IPS-18c (cell line): ENCODE data around the gene PCCB.
A peak's percentile ranks its signal among the peaks of the same experiment; 100 is the strongest.
"Not testable (repeated sequence)": the region's sequence is repeated elsewhere in the genome, so short reads cannot be mapped to it uniquely, and the experiment has no call there.

Experiments
- H3K4me3 ChIP-seq: 2 replicates; pipeline ENCODE4 v1.7.0; 2013; ENCODE audit warnings: low read depth, mild to moderate bottlenecking, low read length, moderate library complexity; ENCODE audit not compliant: insufficient read depth
- H3K9me3 ChIP-seq: one replicate; pipeline ENCODE4 v1.6.1; 2013; ENCODE audit warnings: mild to moderate bottlenecking, low read length, moderate library complexity; ENCODE audit not compliant: control insufficient read depth, insufficient read depth

PCCB gene

GRCh38 chr3:136251511-136251910, 1.4 kb downstream of the PCCB start:
- peaks cover 2% of the 10 kb centered on the region for H3K9me3 ChIP-seq

DNA sequence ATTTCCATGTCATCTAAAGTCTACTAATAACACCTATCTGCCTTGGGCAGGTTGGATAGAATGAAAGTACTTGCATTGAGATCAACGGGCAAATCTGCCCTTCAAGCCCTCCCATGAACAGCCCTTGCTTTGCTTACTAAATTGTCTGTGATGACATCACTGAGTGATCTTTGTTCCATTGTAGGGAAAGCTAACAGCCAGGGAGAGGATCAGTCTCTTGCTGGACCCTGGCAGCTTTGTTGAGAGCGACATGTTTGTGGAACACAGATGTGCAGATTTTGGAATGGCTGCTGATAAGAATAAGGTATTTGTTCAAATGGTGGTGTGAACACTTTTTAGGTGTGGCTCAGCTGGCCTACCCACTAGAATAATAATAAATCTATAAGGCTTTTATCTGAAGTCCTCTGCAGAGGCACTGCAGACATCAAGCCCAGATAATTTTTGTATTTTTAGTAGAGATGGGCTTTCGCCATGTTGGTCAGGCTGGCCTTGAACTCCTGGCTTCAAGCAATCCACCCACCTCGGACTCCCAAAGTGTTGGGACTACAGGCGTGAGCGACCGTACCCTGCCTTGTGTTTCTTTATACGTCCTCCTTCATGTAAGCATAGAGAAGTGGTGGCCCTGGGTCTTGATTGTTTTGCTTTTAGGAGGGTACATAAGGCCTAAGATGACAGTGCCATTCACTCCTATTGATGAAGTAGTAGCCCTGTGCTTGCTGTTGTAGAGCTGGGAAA, 5.7 kb downstream of the PCCB start:
- H3K9me3 ChIP-seq = peaks cover 2% of the 10 kb centered on the region
- H3K4me3 ChIP-seq = no peak overlapping the region

More at GRCh38 chr3:136251511-136251910, 1.4 kb downstream of the PCCB start:
- 0 out of 2 replicates have a peak overlapping the region, but pooled peaks have one; percentile 75 for H3K4me3 ChIP-seq

GRCh38 chr3:136258199-136258598, 8.1 kb downstream of the PCCB start:
- no peak overlapping the region for H3K4me3 ChIP-seq
- H3K9me3 ChIP-seq = peaks cover 2% of the 10 kb centered on the region

DNA sequence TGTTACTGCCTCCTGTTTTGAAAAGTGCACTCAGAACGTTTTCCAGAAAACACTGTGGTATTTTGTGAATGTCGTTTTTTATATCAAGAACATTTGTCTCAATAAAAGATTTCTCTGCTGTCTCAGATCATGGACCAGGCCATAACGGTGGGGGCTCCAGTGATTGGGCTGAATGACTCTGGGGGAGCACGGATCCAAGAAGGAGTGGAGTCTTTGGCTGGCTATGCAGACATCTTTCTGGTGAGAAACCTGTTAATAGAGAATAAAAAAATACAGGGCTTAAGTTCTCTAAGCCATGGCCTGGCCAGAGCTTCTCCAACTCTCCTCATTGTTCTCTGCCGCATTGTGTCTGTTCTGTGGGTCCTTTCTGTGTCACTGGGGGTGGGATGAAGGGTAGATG, 11.7 kb downstream of the PCCB start:
- Histone ChIP-seq H3K4me3 (no peak overlapping the region), H3K9me3 (no peaks in the 10 kb centered on the region)

DNA sequence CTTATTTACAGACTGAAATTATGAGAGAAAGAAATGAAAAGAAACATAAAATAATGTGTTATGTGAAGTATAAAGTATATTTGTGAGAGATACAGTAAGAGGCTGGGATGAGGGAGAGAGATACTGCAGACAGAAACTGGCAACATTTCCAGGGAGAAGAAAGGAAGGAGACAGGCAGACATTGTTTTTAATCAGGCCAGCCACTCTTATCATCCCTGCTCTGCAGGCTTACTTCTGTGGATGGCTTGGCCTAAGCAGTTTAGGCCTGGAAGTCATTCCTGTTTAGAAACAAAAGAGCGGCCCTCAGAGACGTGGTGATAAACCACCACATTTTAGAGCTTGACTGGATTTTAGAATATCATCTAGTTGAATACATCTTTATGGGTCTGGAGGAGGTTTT, 12.4 kb downstream of the PCCB start:
- H3K9me3 ChIP-seq = no peaks in the 10 kb centered on the region
- H3K4me3 ChIP-seq = no peak overlapping the region

GRCh38 chr3:136263251-136263650, 13.1 kb downstream of the PCCB start:
- no peaks in the 10 kb centered on the region for H3K9me3 ChIP-seq

GRCh38 chr3:136266468-136267125, 16.5 kb downstream of the PCCB start:
- not testable (repeated sequence) for H3K4me3 ChIP-seq, H3K9me3 ChIP-seq

More at GRCh38 chr3:136263251-136263650, 13.1 kb downstream of the PCCB start:
- H3K4me3 ChIP-seq = no peak overlapping the region

DNA sequence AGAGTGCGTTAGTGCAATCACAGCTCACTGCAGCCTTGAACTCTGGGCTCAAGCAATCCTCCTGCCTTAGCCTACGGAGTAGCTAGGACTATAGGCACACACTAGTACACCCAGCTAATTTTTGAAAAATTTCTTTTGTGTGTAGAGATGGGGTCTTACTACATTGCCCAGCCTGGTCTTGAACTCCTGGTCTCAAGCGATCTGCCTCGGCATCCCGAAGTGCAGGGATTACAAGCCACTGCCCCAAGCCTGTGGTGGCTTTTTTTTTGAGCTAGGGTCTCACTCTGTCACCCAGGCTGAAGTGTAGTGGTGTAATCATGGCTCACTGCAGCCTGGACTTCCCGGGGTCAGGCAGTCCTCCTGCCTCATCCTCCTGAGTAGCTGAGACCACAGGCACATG, 17.1 kb downstream of the PCCB start:
- H3K4me3 ChIP-seq = no peak overlapping the region
- H3K9me3 ChIP-seq = no peaks in the 10 kb centered on the region

GRCh38 chr3:136270179-136270578, 20.0 kb downstream of the PCCB start:
- no peaks in the 10 kb centered on the region for H3K9me3 ChIP-seq
- no peak overlapping the region for H3K4me3 ChIP-seq

- H3K9me3 ChIP-seq, H3K4me3 ChIP-seq: not testable (repeated sequence)
Observed at GRCh38 chr3:136271626-136272025, 21.5 kb downstream of the PCCB start.

DNA sequence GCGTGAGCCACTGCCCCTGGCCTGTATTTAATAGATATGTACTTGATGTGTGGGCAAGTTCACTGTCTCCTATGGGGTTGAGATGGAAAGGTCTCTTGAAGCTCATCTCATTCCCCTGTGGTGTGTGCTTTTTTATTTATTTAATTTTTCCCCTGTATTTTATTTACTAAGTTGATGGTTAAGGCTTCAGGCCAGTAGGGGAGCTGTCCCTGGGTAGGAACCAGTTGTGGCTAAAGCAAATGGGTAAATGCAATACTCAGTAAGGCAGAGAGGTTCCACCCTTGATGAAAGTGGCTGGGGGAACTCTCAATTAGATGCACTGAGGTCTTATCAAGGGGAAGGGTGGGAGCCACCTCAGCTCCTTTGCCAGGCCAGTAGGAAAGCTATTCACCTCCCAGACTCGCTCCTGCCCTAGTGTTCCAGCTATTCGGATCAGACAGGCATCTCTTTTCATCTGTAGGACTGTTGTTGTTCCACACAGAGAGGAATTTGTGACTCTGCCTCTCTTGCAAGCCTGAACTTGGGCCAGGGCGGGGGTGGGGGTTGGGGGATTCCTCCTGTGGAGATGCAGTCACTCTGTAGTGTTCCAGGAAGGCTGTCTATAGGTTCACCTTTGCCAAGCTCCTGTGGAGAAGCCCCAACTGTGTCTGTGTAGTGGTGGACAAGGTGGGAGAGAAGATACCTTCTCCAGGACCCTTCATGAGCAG, 26.1 kb downstream of the PCCB start:
- Histone ChIP-seq H3K9me3 (no peaks in the 10 kb centered on the region), H3K4me3 (no peak overlapping the region)

DNA sequence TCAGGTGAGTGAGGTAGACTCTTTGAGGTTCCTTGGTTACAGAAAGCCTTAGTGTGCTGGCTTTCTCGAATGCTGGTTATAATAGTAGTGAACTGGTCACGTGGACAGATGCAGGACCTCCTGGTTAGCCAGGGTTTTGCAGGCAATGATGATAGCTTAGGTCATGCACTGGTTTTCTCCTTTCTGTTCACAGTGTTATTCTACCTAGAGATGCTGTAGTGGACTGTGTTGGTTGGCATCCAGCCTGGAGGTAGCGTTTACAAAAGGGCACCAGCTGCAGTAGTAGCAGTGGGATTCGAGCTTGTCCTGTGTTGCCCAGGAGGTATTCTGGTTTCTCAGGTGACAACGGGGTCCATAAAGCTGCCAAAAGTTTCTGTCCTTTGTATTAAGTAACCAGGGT, 27.0 kb downstream of the PCCB start:
- H3K4me3 ChIP-seq = no peak overlapping the region
- no peaks in the 10 kb centered on the region for H3K9me3 ChIP-seq

GRCh38 chr3:136277634-136278033, 27.5 kb downstream of the PCCB start:
- Histone ChIP-seq H3K9me3 (no peaks in the 10 kb centered on the region), H3K4me3 (no peak overlapping the region)

DNA sequence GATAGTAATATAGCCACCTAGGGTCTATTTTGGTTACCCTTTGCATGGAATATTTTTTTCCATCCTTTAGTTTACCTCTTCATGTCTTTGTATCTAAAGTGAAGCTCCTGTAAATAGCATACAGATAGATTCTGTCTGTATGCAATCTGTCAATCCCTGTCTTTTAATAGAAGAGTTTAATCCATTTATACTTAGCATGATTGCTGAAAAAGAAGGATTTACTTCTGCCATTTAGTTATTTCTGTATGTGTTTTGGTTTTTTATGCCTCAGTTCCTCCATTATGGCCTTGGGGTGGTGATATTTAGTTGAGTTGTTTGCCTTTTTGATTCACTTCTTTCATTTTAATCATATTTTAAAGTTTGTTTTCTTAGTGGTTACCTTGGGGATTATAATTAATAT, 29.0 kb downstream of the PCCB start:
- Histone ChIP-seq H3K9me3 (no peaks in the 10 kb centered on the region), H3K4me3 (no peak overlapping the region)

DNA sequence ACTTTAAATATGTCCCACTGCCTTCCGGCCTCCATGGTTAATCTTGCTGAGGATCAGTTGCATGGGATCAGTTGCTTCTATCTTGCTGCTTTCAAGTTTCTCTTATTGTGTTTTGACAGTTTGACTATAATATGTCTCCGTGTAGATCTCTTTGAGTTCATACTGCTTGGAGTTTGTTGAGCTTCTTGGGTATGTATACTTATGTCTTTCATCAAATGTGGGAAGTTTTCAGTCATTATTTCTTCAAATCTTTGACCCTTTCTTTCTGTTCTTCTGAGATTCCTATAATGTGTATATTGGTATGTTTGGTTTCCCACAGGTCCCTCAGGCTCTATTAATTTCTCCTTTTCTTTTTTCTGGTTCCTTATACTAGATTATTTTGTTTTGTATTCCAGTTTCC, 30.8 kb downstream of the PCCB start:
- Histone ChIP-seq H3K9me3 (no peaks in the 10 kb centered on the region), H3K4me3 (no peak overlapping the region)

GRCh38 chr3:136281966-136282520, 31.9 kb downstream of the PCCB start:
- no peak overlapping the region for H3K4me3 ChIP-seq
- no peaks in the 10 kb centered on the region for H3K9me3 ChIP-seq

- H3K9me3 ChIP-seq = no peaks in the 10 kb centered on the region
- no peak overlapping the region for H3K4me3 ChIP-seq
Observed at GRCh38 chr3:136283627-136284026, 33.5 kb downstream of the PCCB start.

- Histone ChIP-seq H3K9me3 (no peaks in the 10 kb centered on the region), H3K4me3 (no peak overlapping the region)
Observed at GRCh38 chr3:136291302-136291701, 41.2 kb downstream of the PCCB start.
